Measurements from ENCODE around the gene RCC1. TPM values are rescaled to one million over a fixed set of nuclear protein-coding genes. Genes with fewer than 3 reads are reported as not detected.

Gene RCC1
- total and polyA plus RNA-seq, 4 donors, result 2.2 to 21.8 (median 18.5) TPM

- WGBS, result 88% methylated on average over 2 of the region's 2 CpGs
- Histone ChIP-seq H3K4me3 (ENCODE audit: low read depth in 1 of 3, low read length in 3 of 3) (no peak overlapping the region), H3K27ac (ENCODE audit: low read depth in 1 of 2, low read length in 2 of 2) (no peak overlapping the region), H3K27me3 (ENCODE audit: control insufficient read depth in 4 of 4, insufficient read depth in 4 of 4, low read length in 3 of 4) (no peaks in the 10 kb centered on the region), H3K9me3 (ENCODE audit: control insufficient read depth in 4 of 4, low read length in 3 of 4) (no peaks in the 10 kb centered on the region), H3K4me1 (ENCODE audit: control insufficient read depth in 4 of 4, insufficient read depth in 4 of 4, low read length in 3 of 4) (peaks cover 7 to 34% (median 15%) of the 10 kb centered on the region in 4 donors), H3K9ac (ENCODE audit: low read depth in 1 of 2, low read length in 2 of 2) (no peak overlapping the region), H3K36me3 (ENCODE audit: control insufficient read depth in 4 of 4, insufficient read depth in 3 of 4, low read depth in 1 of 4, low read length in 3 of 4) (peaks cover 8 to 43% (median 35%) of the 10 kb centered on the region in 4 donors)
- DNase-seq (ENCODE audit: low spot score), result no peak
- no peak for TF ChIP-seq ZBTB33 (IDR thresholded peaks at IDR 0.05)
- TF ChIP-seq CTCF (IDR thresholded peaks at IDR 0.05; ENCODE audit: low read depth, low read length, missing input control), result no peak
- TF ChIP-seq MAX (IDR thresholded peaks at IDR 0.05), result no peak
- no peak for TF ChIP-seq GABPA (IDR thresholded peaks at IDR 0.05 in 1 of 2, conservative IDR thresholded peaks at IDR 0.05 in 1 of 2)
- TF ChIP-seq TAF1 (conservative IDR thresholded peaks at IDR 0.05), result no peak
- TF ChIP-seq HNF4A (conservative IDR thresholded peaks at IDR 0.05), result no peak
- no peak for TF ChIP-seq EGR1 (IDR thresholded peaks at IDR 0.05; ENCODE audit: low read depth in 2 of 2)
- TF ChIP-seq JUND (IDR thresholded peaks at IDR 0.05), result no peak
- no peak for TF ChIP-seq RXRA (IDR thresholded peaks at IDR 0.05)
- no peak for TF ChIP-seq HNF4G (IDR thresholded peaks at IDR 0.05)
- TF ChIP-seq YY1 (IDR thresholded peaks at IDR 0.05), result no peak
- no peak for TF ChIP-seq RAD21 (IDR thresholded peaks at IDR 0.05)
- TF ChIP-seq FOXA1 (IDR thresholded peaks at IDR 0.05), result no peak
- TF ChIP-seq SP1 (IDR thresholded peaks at IDR 0.05), result no peak
- no peak for TF ChIP-seq ATF3 (IDR thresholded peaks at IDR 0.05)
- no peak for TF ChIP-seq FOXA2 (IDR thresholded peaks at IDR 0.05)
- TF ChIP-seq REST (IDR thresholded peaks at IDR 0.05), result no peak
- no peak for TF ChIP-seq NR2F2 (IDR thresholded peaks at IDR 0.05)
These were observed 5.2 kb downstream of the RCC1 start for GRCh38 chr1:28510970-28511440.

All from liver (tissue), 9 donors.